Panc1 (cell line): ENCODE data around the gene KRT72.

Source experiments
- POLR2AphosphoS5 ChIP-seq: IDR thresholded peaks from 2 replicates; pipeline ENCODE4 v1.6.1; 2012; ENCODE audit warnings: mild to moderate bottlenecking, low read depth, low read length, moderate library complexity
- SIN3A ChIP-seq: IDR thresholded peaks from 2 replicates; pipeline ENCODE4 v1.6.1; 2012; ENCODE audit warnings: low read depth, mild to moderate bottlenecking, low read length, moderate library complexity, borderline replicate concordance; ENCODE audit not compliant: insufficient read depth
- TCF7L2 ChIP-seq: IDR thresholded peaks from 2 replicates; pipeline ENCODE4 v1.6.1; 2011; ENCODE audit warnings: mild to moderate bottlenecking, low read depth, low read length, inconsistent platforms
- TF ChIP-seq, protein P1 (sequence below): fragments of 450-650 bp; IDR thresholded peaks from 2 replicates; pipeline ENCODE4 v1.5.1; 2017; ENCODE audit warnings: mild to moderate bottlenecking

DNA sequence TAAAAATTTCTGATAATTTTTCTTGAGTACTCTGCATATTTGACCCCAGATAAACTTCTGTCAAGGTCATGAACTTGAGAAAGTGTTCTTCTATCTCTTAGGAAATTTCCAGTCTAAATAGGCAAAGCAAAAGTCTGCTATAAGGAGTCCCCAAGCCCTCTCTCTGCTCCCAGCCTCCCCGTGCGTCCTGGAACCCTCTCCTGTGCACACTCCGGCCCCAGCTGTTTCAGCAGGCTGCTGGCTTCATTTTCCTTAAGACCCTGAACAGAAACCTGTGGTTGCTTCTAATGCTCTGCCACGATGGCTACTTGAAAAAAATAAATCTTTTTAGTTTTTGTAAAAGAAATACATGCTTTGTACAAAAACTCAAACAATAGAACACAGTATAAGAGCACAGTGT, 36.0 kb upstream of the KRT72 start:
- TF ChIP-seq SIN3A: no peak
- TF ChIP-seq, protein P1, sequence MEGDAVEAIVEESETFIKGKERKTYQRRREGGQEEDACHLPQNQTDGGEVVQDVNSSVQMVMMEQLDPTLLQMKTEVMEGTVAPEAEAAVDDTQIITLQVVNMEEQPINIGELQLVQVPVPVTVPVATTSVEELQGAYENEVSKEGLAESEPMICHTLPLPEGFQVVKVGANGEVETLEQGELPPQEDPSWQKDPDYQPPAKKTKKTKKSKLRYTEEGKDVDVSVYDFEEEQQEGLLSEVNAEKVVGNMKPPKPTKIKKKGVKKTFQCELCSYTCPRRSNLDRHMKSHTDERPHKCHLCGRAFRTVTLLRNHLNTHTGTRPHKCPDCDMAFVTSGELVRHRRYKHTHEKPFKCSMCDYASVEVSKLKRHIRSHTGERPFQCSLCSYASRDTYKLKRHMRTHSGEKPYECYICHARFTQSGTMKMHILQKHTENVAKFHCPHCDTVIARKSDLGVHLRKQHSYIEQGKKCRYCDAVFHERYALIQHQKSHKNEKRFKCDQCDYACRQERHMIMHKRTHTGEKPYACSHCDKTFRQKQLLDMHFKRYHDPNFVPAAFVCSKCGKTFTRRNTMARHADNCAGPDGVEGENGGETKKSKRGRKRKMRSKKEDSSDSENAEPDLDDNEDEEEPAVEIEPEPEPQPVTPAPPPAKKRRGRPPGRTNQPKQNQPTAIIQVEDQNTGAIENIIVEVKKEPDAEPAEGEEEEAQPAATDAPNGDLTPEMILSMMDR: no peak
- TF ChIP-seq POLR2AphosphoS5: no peak
- no peak for TF ChIP-seq TCF7L2
